Fibroblast of lung (primary cell): ENCODE measurements around the gene CALY. TPM values are rescaled to one million over a fixed set of nuclear protein-coding genes. Genes with fewer than 3 reads are reported as not detected.
A peak's percentile ranks its signal among the peaks of the same experiment; 100 is the strongest.

Experiments used
- DNase-seq, 2 donors: peaks; one replicate each; pipeline versions ENCODE4 v3.0.0 to v3.0.0-alpha.2; 2010; ENCODE audit warnings: low read depth in 2 of 2
- H2AFZ ChIP-seq: 2 replicates; pipeline ENCODE4 v1.5.1; 2012; ENCODE audit warnings: low read length, control low read depth, inconsistent platforms
- H3K27ac ChIP-seq: 2 replicates; pipeline ENCODE4 v1.5.1; 2011; ENCODE audit warnings: low read length, control low read depth; ENCODE audit not compliant: insufficient read depth
- H3K27me3 ChIP-seq: 2 replicates; pipeline ENCODE4 v1.5.1; 2011; ENCODE audit warnings: mild to moderate bottlenecking, low read length; ENCODE audit not compliant: control insufficient read depth, insufficient read depth
- H3K36me3 ChIP-seq: 2 replicates; pipeline ENCODE4 v1.5.1; 2011; ENCODE audit warnings: low read length; ENCODE audit not compliant: control insufficient read depth, insufficient read depth
- H3K4me1 ChIP-seq: 2 replicates; pipeline ENCODE4 v1.5.1; 2011; ENCODE audit warnings: low read length; ENCODE audit not compliant: control insufficient read depth, insufficient read depth; ENCODE audit errors: extremely low read depth
- H3K4me2 ChIP-seq: 2 replicates; pipeline ENCODE4 v1.5.1; 2011; ENCODE audit warnings: low read length, control low read depth; ENCODE audit not compliant: insufficient read depth; ENCODE audit errors: extremely low read depth
- H3K4me3 ChIP-seq, 4 experiments: fragments of 200-600 bp in 1 of 4; sonication (generic) in 1 of 4; replicated peaks in 1 of 4; 2 replicates each; pipeline ENCODE4 v1.5.1; 2011 to 2016; ENCODE audit warnings: low read length in 4 of 4, low read depth in 3 of 4, mild to moderate bottlenecking in 3 of 4, control low read depth in 2 of 4, inconsistent platforms in 1 of 4, mixed read lengths in 1 of 4; ENCODE audit not compliant: insufficient read depth in 1 of 4; ENCODE audit errors: control extremely low read depth in 1 of 4
- H3K79me2 ChIP-seq: 2 replicates; pipeline ENCODE4 v1.5.1; 2012; ENCODE audit warnings: mild to moderate bottlenecking, low read length, inconsistent platforms; ENCODE audit not compliant: control insufficient read depth, insufficient read depth
- H3K9ac ChIP-seq: 2 replicates; pipeline ENCODE4 v1.5.1; 2011; ENCODE audit warnings: mild to moderate bottlenecking, low read length, control low read depth; ENCODE audit not compliant: insufficient read depth
- H3K9me3 ChIP-seq: 2 replicates; pipeline ENCODE4 v1.5.1; 2012; ENCODE audit warnings: low read depth, low read length; ENCODE audit not compliant: control insufficient read depth, insufficient read depth
- H4K20me1 ChIP-seq: 2 replicates; pipeline ENCODE4 v1.5.1; 2011; ENCODE audit warnings: low read length; ENCODE audit not compliant: control insufficient read depth, insufficient read depth; ENCODE audit errors: extremely low read depth
- CTCF ChIP-seq, 2 donors: IDR thresholded peaks in 1 of 2; conservative IDR thresholded peaks in 1 of 2; 1 replicate in 1 of 2; 2 replicates in 1 of 2; pipeline ENCODE4 v1.5.1; 2011 to 2012; ENCODE audit warnings: low read length in 2 of 2, control low read depth in 1 of 2, inconsistent platforms in 1 of 2, low read depth in 1 of 2, mild to moderate bottlenecking in 1 of 2
- EZH2 ChIP-seq: IDR thresholded peaks from 2 replicates; pipeline ENCODE4 v1.5.1; 2012; ENCODE audit warnings: low read length, control low read depth, mild to moderate bottlenecking; ENCODE audit errors: missing control alignments
- polyA plus RNA-seq, 2 donors: library from polyadenylated mRNA; depleted of rRNA in 1 of 2; stranded (reverse) in 1 of 2; unstranded in 1 of 2; fragments of >200 nt; gene quantifications; 2 replicates each; pipeline ENCODE4 v1.2.1, GENCODE V29; 2011 to 2012; ENCODE audit warnings: missing spikeins in 1 of 2
- total RNA-seq: library from RNA; depleted of rRNA; stranded (reverse); fragments of >200 nt; gene quantifications from 2 replicates; pipeline ENCODE4 v1.2.1, GENCODE V29; 2014

CALY gene
- total and polyA plus RNA-seq, 2 donors (not counting 1 experiment from before 2014, with no cell fraction given), result not detected

GRCh38 chr10:133373174-133374090 is 36.7 kb upstream of the CALY start, which contains the start of gene ECHS1:
ECHS1 (minus strand) TSS chr10:133373354; CDS start chr10:133373333, 21 bp downstream.
- H2AFZ ChIP-seq, result peak within 1 kb of the TSS; percentile 85
- H3K4me2 ChIP-seq, result peak within 1 kb of the TSS; percentile 53
- H3K27me3 ChIP-seq, result no peaks in the 10 kb centered on the region
- no peaks in the 10 kb centered on the region for H3K9me3 ChIP-seq
- H3K4me1 ChIP-seq, result peaks cover 2% of the 10 kb centered on the region
- peak within 1 kb of the TSS; percentile 47 for H3K27ac ChIP-seq
- peak within 1 kb of the TSS; percentile 79 for H3K9ac ChIP-seq
- peak within 1 kb of the TSS; percentile 55 to 73 (median 69) for H3K4me3 ChIP-seq
- no peaks in the 10 kb centered on the region for H4K20me1 ChIP-seq
- peaks cover 1% of the 10 kb centered on the region for H3K79me2 ChIP-seq
- no peak for TF ChIP-seq EZH2
- peak; percentile 83 to 88 for DNase-seq
- H3K36me3 ChIP-seq, result peaks cover 11% of the 10 kb centered on the region

GRCh38 chr10:133372507-133372906 is 35.8 kb upstream of the CALY start:
- peaks cover 13% of the 10 kb centered on the region for H3K36me3 ChIP-seq
- peaks cover 1% of the 10 kb centered on the region for H3K79me2 ChIP-seq
- H3K4me2 ChIP-seq, result peak overlapping the region; percentile 48
- no peak overlapping the region for H2AFZ ChIP-seq
- no peaks in the 10 kb centered on the region for H4K20me1 ChIP-seq
- H3K4me3 ChIP-seq, result peak overlapping the region in 1 of 4 experiments; percentile 72
- H3K27me3 ChIP-seq, result no peaks in the 10 kb centered on the region
- no peak overlapping the region for H3K27ac ChIP-seq
- H3K9ac ChIP-seq, result no peak overlapping the region
- H3K4me1 ChIP-seq, result no peaks in the 10 kb centered on the region
- no peak for DNase-seq
- no peak for TF ChIP-seq EZH2
- no peak for TF ChIP-seq CTCF (conservative IDR thresholded peaks at IDR 0.05 in 1 of 2, IDR thresholded peaks at IDR 0.05 in 1 of 2; ENCODE audit: low read depth in 1 of 2, low read length in 2 of 2)
- H3K9me3 ChIP-seq, result no peaks in the 10 kb centered on the region

- Histone ChIP-seq H3K79me2 (peaks cover 1% of the 10 kb centered on the region), H3K4me1 (no peaks in the 10 kb centered on the region), H3K27ac (no peak overlapping the region), H3K9ac (no peak overlapping the region), H2AFZ (no peak overlapping the region), H3K36me3 (peaks cover 24% of the 10 kb centered on the region), H3K4me2 (no peak overlapping the region), H4K20me1 (no peaks in the 10 kb centered on the region), H3K9me3 (no peaks in the 10 kb centered on the region), H3K4me3 (no peak overlapping the region), H3K27me3 (no peaks in the 10 kb centered on the region)
- TF ChIP-seq CTCF (conservative IDR thresholded peaks at IDR 0.05 in 1 of 2, IDR thresholded peaks at IDR 0.05 in 1 of 2; ENCODE audit: low read depth in 1 of 2, low read length in 2 of 2) (no peak), EZH2 (no peak)
- no peak for DNase-seq
These were observed 33.5 kb upstream of the CALY start for GRCh38 chr10:133370030-133370786.
